HG03045 (cell line): ENCODE measurements around the gene CLASP1.
"Not testable (repeated sequence)": the region's sequence is repeated elsewhere in the genome, so short reads cannot be mapped to it uniquely, and the experiment has no call there.

ENCODE experiments used
- ATAC-seq: cut with Tn5 transposase; IDR thresholded peaks from one replicate; pipeline ENCODE4 v1.9.1; 2021; ENCODE audit warnings: mild to moderate bottlenecking, moderate library complexity; ENCODE audit not compliant: unreplicated experiment

Gene CLASP1

DNA sequence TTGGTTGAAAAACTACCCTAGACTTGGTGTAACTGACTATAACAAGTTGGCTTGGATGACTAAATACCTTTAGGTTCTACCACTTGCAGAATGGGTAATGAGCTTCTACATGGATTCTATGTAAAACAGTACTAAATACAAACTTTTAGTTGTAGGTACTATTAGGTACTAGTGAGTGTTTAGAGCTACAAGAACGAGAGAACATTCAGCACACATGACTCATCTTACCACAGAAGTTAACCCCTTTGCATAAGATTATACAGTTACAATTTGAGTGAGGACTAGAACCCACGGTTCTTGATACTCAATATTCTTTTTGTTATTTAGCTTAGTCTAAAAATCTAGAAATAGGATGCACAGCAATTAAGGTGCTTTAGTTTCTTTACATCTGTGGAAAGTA lies 262.6 kb downstream of the CLASP1 start:
- ATAC-seq, result no peak

DNA sequence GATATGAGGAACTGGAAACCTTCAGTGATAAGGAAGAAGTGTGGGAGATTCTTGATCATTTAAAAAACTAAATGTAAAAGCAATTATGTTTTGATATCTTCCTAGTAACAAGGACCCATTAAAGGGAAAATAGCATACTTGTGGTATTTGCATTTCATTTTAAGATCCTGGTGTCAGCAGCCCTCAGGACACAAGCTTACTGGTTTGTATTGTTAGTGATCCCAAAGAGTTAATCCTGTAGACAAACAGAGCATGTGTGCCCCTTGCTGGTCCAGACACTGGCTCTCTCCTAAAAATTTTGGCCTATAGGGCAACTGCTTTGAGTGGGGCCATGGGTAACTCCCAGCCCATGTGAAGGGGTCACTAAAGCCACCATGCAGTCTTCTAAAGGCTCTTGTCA lies 263.2 kb downstream of the CLASP1 start:
- no peak for ATAC-seq

DNA sequence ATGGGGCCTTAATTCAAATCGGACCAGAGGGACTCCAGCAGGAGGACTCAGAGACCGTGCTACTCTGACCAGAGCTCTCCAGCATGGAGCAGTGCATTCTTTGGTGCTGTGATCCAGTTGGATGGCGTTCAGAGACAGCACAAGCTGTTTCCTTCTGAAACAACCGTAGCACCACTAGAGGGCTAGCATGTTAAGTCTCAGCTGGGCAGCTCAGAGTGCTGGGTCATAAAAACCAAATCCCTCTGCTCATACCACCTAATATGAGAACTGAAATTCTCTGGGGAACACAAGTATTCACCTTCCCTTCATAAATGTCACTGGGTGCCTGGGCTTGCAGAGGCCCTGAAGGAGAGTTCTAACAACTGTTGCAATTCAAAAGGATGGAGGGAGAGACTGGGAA lies 266.5 kb downstream of the CLASP1 start:
- ATAC-seq, result no peak

- ATAC-seq, result no peak
Measured at GRCh38 chr2:121377646-121378045, 271.6 kb downstream of the CLASP1 start.

DNA sequence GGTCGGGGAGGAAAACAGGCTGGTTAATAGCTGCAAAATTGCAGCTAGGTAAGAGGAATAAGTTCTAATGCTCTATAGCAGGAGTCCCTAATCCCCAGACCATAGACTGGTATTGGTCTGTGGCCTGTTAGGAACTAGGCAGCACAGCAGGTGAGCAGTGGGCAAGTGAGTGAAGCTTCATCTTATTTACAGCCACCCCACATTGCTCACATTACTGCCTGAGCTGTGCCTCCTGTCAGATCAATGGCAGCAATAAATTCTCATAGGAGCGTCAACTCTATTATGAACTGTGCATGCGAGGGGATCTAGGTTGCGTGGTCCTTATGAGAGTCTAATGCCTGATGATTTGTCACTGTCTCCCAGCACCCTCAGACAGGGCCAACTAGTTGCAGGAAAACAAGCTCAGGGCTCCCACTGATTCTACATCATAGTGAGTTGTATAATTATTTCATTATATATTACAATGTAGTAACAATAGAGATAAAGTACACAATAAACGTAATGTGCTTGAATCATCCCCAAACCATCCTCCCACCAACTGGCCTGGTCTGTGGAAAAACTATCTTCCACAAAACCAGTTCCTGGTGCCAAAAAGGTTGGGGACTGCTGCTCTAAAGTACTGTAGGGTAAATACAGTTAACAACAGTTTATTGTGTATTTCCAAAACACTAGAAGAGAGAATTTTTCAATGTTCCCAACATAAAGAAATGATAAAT lies 272.6 kb downstream of the CLASP1 start:
- no peak for ATAC-seq

DNA sequence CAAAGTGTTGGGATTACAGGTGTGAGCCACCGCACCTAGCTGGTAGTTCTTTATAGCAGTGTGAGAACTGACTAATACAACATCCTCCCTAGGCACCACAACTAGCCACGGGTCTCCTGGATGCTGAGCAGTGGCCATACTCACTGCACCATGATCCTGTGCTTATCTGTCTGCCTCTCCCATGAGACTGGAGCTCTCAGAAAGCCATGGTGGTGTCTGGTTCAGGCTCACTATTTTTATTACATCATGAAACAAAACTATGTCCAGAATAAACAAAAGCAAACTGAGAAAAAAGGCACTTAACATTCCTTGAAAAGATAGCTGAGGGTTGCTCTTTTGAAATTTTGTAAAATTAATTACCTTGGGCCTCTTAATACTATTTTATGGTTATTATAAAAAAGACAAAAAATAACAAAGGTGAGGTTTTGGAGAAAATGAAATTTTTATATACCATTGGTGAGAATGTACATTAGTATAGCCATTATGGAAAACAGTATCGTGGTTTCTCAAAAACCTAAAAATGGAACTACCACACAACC lies 273.6 kb downstream of the CLASP1 start:
- ATAC-seq, result no peak

DNA sequence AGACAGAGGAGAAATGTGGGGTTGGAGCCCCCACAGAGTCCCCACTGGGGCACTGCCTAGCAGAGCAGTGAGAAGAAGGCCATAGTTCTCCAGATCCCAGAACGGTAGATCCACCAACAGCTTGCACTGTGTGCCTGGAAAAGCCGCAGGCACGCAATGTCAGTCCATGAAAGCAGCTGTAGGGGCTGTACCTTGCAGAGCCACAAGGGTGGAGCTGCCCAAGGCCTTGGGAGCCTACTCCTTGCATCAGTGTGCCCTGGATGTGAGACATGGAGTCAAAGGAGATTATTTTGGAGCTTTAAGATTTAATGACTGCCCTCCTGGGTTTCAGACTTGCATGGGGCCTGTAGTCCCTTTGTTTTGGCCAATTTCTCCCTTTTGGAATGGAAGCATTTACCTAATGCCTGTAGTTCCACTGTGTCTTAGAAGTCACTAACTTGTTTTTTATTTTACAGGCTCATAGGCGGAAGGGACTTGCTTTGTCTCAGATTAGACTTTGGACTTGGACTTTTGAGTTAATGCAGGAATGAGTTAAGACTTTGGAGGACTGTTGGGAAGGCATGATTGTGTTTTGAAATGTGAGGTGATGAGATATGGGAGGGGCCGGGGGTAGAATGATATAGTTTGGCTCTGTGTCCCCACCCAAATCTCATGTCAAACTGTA lies 274.7 kb downstream of the CLASP1 start:
- not testable (repeated sequence) for ATAC-seq

DNA sequence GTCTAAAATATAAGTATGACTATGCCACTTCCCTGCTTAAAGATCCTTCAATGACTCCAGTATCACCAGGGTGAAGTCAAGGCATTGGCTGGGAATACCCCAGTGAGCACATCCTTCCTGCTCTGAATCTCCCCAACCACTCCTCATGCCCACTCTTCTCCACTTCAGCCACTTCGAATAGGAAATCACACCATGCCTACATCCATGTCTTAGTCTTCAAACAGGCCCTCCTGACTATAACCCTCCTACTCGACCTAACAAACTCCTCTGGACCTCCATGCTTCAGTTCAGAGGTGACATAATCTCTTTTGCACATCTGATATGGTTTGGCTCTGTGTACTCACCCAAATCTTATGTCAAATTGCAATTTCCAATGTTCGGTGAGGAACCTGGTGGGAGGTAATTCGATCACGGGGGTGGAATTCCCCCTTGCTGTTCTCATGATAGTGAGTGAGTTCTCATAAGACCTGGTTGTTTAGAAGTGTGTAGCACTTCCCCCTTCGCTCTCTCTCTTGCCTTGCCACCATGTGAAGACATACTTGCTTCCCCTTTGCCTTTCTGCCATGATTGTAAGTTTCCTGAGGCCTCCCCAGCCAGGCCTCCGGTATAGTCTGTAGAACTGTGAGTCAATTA lies 276.4 kb downstream of the CLASP1 start:
- no peak for ATAC-seq

DNA sequence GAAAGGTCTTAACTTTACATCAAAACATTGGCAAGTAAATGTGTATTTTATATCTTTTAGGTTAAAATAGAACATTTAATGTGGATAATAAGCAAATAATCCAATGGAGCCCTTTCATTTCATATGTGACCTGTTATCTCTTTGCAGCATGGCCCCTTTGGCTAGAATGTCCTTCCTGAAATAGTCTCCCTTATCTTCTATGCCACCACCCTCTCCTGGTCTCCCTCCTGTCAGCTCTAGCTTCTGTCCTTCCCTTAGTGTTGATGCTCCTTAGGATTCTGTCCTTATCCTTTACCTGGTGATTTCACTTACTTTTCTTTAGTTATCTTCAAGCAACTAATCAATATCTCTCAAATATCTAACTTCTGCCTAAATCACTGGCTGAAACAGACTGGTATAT lies 277.2 kb downstream of the CLASP1 start:
- ATAC-seq, result no peak

DNA sequence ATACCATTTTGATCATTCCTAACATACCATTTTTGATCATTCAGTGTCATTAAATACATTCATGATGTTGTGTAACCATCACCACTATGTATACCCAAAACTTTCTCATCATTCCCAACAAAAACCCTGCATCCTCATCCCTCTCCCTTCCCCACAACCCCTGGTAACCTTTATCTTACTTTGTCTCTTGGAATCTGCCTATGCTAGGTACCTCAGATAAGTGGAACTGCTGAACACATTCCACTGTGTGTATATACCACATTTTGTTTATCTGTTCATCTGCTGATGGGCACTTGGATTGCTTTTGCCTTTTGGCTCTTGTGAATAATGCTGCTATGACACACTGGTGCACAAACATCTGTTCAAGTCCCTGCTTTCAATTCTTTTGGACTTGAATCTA lies 280.4 kb downstream of the CLASP1 start:
- no peak for ATAC-seq

GRCh38 chr2:121368155-121368554 lies 281.1 kb downstream of the CLASP1 start:
- no peak for ATAC-seq

DNA sequence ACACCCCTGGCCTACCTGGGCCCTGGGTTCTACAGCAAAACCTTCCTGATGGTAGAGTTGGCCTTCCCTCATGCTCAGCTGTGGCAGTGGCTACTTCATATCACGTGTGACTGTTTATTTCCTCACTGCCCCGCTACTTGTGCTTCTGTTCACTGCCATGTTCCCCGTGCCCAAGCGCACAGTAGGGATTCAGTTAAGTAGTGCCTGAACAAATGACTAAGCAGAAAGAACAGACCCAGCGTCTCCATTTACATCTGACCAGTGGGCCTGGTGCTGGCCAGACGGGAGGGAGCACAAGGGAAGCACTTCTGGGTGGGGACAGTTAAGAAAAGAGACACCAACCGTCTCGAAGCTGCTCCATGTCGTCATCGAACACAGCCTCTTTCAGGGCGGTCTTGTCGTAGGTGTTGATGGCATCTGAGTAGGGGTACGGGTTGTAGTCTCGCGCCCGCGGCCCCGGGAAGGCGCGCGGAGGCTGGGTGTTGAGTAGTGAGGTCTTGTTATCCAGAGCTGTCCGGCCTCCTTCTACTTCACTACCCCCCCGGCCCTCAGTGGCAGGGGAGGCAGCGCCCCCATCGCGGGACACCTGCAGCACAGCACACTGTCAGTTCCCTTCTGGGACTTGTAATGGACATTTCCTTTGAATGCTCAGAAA lies 281.9 kb downstream of the CLASP1 start:
- no peak for ATAC-seq

GRCh38 chr2:121366040-121366439 lies 283.2 kb downstream of the CLASP1 start:
- ATAC-seq, result no peak

- ATAC-seq, result no peak
Measured at GRCh38 chr2:121365061-121365460, 284.2 kb downstream of the CLASP1 start.

- ATAC-seq, result no peak
Measured at GRCh38 chr2:121363632-121364420, 285.4 kb downstream of the CLASP1 start.

- no peak for ATAC-seq
Measured at GRCh38 chr2:121362774-121363173, 286.5 kb downstream of the CLASP1 start.

DNA sequence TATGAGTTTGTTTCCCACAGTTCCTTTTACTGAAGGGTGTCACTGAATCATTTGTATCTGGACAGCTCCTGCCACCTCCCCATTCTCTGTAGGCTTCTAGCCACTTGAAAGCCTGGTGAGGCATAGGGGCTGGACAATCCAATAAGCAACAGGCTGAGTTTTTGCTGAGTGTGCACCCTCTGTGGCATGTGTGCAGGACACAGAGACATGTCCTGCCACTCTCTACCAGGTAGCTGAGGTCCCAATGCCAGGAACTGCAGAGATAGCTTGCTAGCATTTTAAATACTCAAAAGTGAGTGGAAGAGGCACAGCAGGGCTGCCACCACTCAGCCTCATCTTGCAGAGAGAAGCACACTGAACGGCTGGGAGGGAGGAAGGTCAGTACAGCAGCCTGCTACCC lies 287.0 kb downstream of the CLASP1 start:
- no peak for ATAC-seq

DNA sequence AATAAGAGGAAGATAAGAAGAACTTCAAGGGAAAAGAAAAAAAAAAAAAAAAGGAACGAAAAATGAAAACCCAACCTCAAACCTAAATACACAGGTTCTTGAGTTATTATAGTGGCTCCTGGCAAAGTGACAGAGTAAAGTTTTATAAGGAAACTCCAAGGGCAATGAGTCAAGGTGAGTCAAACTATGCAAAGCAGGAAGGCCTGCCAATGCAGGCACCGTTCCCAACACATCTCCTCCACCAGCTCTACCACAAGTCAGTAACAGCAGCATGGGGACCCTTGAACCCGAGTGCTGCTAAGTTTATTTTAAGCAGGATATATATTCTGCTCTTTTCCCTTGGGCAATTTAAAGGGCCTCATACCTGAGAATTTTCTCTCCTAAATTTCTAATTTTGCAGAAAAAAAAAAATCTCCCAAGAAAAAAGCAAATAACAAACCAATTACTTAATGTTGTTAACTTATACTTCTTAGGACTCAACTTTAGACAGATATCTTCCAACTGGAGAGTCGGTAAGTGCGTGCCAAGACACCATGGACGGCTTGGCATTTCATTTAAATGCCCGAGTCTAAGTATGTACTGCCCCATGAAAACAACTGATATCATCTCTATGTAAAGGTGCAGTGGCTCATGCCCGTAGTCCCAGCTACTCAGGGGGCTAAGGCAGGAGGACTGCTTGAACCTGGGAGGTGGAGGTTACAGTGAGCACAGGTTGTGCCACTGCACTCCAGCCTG lies 288.5 kb downstream of the CLASP1 start:
- no peak for ATAC-seq

DNA sequence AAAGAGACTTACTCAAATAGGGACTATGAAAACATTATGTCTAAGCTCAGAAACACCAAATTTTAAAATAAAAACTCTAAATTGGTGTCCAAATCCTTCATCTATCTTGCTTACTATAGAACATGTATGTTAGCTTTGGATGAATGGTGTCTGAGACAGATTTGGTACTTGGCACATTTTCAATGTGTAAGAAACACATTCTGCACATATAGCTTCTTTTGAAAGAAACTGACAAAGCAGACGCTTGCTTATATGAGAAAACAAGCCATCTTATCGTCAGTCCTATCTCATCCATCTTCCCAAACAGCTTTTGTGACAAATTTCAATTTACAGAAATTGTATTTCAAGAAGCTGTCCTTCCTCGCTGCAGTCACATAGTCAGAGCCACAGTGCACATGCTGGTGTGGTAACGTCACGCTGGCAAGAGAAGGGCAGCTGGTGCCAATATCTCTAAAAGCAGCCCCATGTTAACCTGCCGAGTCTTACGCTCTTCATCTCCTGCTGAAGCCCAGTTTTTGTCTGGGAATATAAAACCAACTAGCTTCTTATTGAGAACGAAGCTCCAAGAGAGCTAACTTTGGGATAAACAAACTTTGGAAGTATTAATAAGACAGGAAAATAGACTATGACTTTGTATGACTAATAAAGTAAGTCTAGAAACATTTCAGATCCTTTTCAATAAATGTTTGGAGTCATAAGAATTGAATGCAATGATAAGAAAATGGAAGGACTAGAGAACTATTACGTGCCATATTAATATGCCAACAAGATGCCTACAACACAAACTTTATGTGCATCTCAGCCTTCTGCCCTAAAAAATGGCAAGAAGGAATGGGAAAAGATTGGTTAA lies 289.3 kb downstream of the CLASP1 start:
- no peak for ATAC-seq
